HepG2 (cell line): Measurements from ENCODE around the gene SYNE3. TPM values are rescaled to one million over a fixed set of nuclear protein-coding genes. Genes with fewer than 3 reads are reported as not detected.

Experiments used
- ASH2L ChIP-seq: fragments of 300-600, 200-600 bp; sonication (generic); IDR thresholded peaks from 2 replicates; pipeline ENCODE4 v1.7.0; 2017; ENCODE audit warnings: low read depth, mild to moderate bottlenecking, moderate library complexity, mixed read lengths, low read length; ENCODE audit not compliant: insufficient read length
- ATF4 ChIP-seq, 2 experiments: fragments of 450-650 bp in 1 of 2; sonication (generic) in 1 of 2; formaldehyde crosslinking; IDR thresholded peaks; 2 replicates each; pipeline versions ENCODE4 v1.5.0 to v1.8.0; 2020 to 2022; ENCODE audit warnings: mild to moderate bottlenecking in 1 of 2, missing genetic modification reagents in 1 of 2
- ATF5 ChIP-seq: sonication (generic); formaldehyde crosslinking; IDR thresholded peaks from 2 replicates; pipeline ENCODE4 v1.4.0; 2020; ENCODE audit warnings: mild to moderate bottlenecking, low read depth, missing genetic modification reagents
- BRF2 ChIP-seq: sonication (generic); formaldehyde crosslinking; IDR thresholded peaks from 2 replicates; pipeline ENCODE4 v1.8.1; 2022; ENCODE audit warnings: mild to moderate bottlenecking, missing genetic modification reagents
- E2F1 ChIP-seq: sonication (generic); formaldehyde crosslinking; IDR thresholded peaks from 2 replicates; pipeline ENCODE4 v1.5.0; 2020; ENCODE audit warnings: missing genetic modification reagents
- HDAC2 ChIP-seq: sonication (generic); formaldehyde crosslinking; IDR thresholded peaks from 2 replicates; pipeline ENCODE4 v1.4.0; 2020; ENCODE audit warnings: missing genetic modification reagents
- IRF9 ChIP-seq: sonication (generic); formaldehyde crosslinking; IDR thresholded peaks from 2 replicates; pipeline ENCODE4 v1.8.0; 2022; ENCODE audit warnings: missing genetic modification reagents, mild to moderate bottlenecking, borderline replicate concordance
- MBD4 ChIP-seq: IDR thresholded peaks from 2 replicates; pipeline ENCODE4 v1.6.1; 2012; ENCODE audit warnings: low read length, inconsistent platforms, borderline replicate concordance
- MED1 ChIP-seq: sonication (generic); formaldehyde crosslinking; IDR thresholded peaks from 2 replicates; pipeline ENCODE4 v1.4.0; 2020; ENCODE audit warnings: missing genetic modification reagents
- MEIS2 ChIP-seq: sonication (generic); formaldehyde crosslinking; IDR thresholded peaks from 2 replicates; pipeline ENCODE4 v1.9.0; 2021; ENCODE audit warnings: mild to moderate bottlenecking, missing genetic modification reagents
- NR2F1 ChIP-seq, 2 experiments: fragments of 450-650 bp in 1 of 2; formaldehyde crosslinking in 1 of 2; IDR thresholded peaks; 2 replicates each; pipeline versions ENCODE4 v1.5.0 to v1.6.1; 2016 to 2020; ENCODE audit warnings: mild to moderate bottlenecking in 1 of 2, missing compliant biosample characterization in 1 of 2, missing genetic modification reagents in 1 of 2, moderate library complexity in 1 of 2
- PATZ1 ChIP-seq: sonication (generic); formaldehyde crosslinking; IDR thresholded peaks from 2 replicates; pipeline ENCODE4 v1.4.0; 2020; ENCODE audit warnings: missing genetic modification reagents
- PRPF4 ChIP-seq: fragments of 200-400 bp; formaldehyde crosslinking; IDR thresholded peaks from 2 replicates; pipeline ENCODE4 v1.6.1; 2016; ENCODE audit warnings: low read length, low read depth; ENCODE audit not compliant: poor library complexity, severe bottlenecking
- RARA ChIP-seq: IDR thresholded peaks from 2 replicates; pipeline ENCODE4 v1.6.1; 2016; ENCODE audit warnings: missing genetic modification reagents, missing compliant biosample characterization
- RELA ChIP-seq: sonication (generic); formaldehyde crosslinking; IDR thresholded peaks from 2 replicates; pipeline ENCODE4 v1.4.0; 2020; ENCODE audit warnings: missing genetic modification reagents
- SOX6 ChIP-seq, 2 experiments: fragments of 450-650 bp in 1 of 2; sonication (generic) in 1 of 2; formaldehyde crosslinking in 1 of 2; IDR thresholded peaks; 2 replicates each; pipeline versions ENCODE4 v1.4.0 to v1.6.1; 2017 to 2020; ENCODE audit warnings: antibody characterized with exemption in 1 of 2, mild to moderate bottlenecking in 1 of 2, missing genetic modification reagents in 1 of 2
- SP5 ChIP-seq: IDR thresholded peaks from 2 replicates; pipeline ENCODE4 v1.6.1; 2016; ENCODE audit warnings: low read depth, borderline replicate concordance
- ZNF24 ChIP-seq: fragments of 450-650 bp; IDR thresholded peaks from 2 replicates; pipeline ENCODE4 v1.6.1; 2017; ENCODE audit warnings: antibody characterized with exemption, mild to moderate bottlenecking
- ZNF343 ChIP-seq: sonication (generic); formaldehyde crosslinking; IDR thresholded peaks from 2 replicates; pipeline ENCODE4 v1.4.0; 2020; ENCODE audit warnings: mild to moderate bottlenecking, missing genetic modification reagents
- ZNF430 ChIP-seq: sonication (generic); formaldehyde crosslinking; IDR thresholded peaks from 2 replicates; pipeline ENCODE4 v1.9.0; 2021; ENCODE audit warnings: mild to moderate bottlenecking, missing genetic modification reagents
- ZNF776 ChIP-seq: sonication (generic); formaldehyde crosslinking; IDR thresholded peaks from 2 replicates; pipeline ENCODE4 v1.4.0; 2020; ENCODE audit warnings: mild to moderate bottlenecking, missing genetic modification reagents
- polyA plus RNA-seq, 8 experiments: library from polyadenylated mRNA; depleted of rRNA in 3 of 8; stranded (reverse) in 7 of 8; unstranded in 1 of 8; fragments of >200 nt; fragmentation: Illumina TruSeq in 4 of 8; extraction: Trizol in 4 of 8; gene quantifications; 2 replicates each; pipeline versions ENCODE4 v1.2.1 to v1.2.3, GENCODE V29; 2011 to 2016; ENCODE audit warnings: low read depth in 4 of 8, missing spikeins in 1 of 8, mixed read lengths in 1 of 8; ENCODE audit not compliant: insufficient read depth in 1 of 8
- total RNA-seq, 5 experiments: library from RNA; depleted of rRNA; stranded (reverse); fragments of >200 nt; fragmentation: Illumina TruSeq; extraction: Trizol; gene quantifications; 2 replicates each; pipeline ENCODE4 v1.2.3, GENCODE V29; 2016; ENCODE audit warnings: low read depth in 1 of 5

Gene SYNE3
- total and polyA plus RNA-seq, 2 of the 13 experiments (the other 11 are each of a cell fraction or from before 2014, with no cell fraction given) = 7.8 to 8.0 TPM

- no peak for TF ChIP-seq ZNF343 (CRISPR knock-in tag)
- TF ChIP-seq E2F1 (CRISPR knock-in tag) = no peak
- no peak for TF ChIP-seq MEIS2 (CRISPR knock-in tag)
- no peak for TF ChIP-seq MBD4
- TF ChIP-seq BRF2 (CRISPR knock-in tag) = no peak
- TF ChIP-seq SP5 (CRISPR knock-in tag) = no peak
- peak; percentile 22; the same call in 1 of the 2 replicates for TF ChIP-seq PATZ1
- TF ChIP-seq PRPF4 = no peak
- TF ChIP-seq HDAC2 = peak; percentile 26; the same call in 1 of the 2 replicates
- TF ChIP-seq SOX6 (IDR thresholded peaks at IDR 0.05) = no peak
- peak; percentile 34; the same call in 1 of the 2 replicates for TF ChIP-seq SOX6 (CRISPR knock-in tag; IDR thresholded peaks at IDR 0.05)
- TF ChIP-seq ASH2L = no peak
- no peak for TF ChIP-seq ZNF430 (CRISPR knock-in tag)
- TF ChIP-seq RELA = no peak
- peak; percentile 89 for TF ChIP-seq RARA (CRISPR knock-in tag)
- TF ChIP-seq ZNF24 = no peak
- TF ChIP-seq NR2F1 (CRISPR knock-in tag; IDR thresholded peaks at IDR 0.05) = peak; percentile 79; a peak in 3 of 4 replicates
- TF ChIP-seq IRF9 (CRISPR knock-in tag) = no peak
- TF ChIP-seq MED1 (CRISPR knock-in tag) = peak; percentile 82
- no peak for TF ChIP-seq ATF5 (CRISPR knock-in tag)
- peak in 1 of 2 experiments; percentile 50; a peak in 1 of 4 replicates for TF ChIP-seq ATF4 (CRISPR knock-in tag; IDR thresholded peaks at IDR 0.05)
- TF ChIP-seq ZNF776 (CRISPR knock-in tag) = no peak
Measured at GRCh38 chr14:95521001-95521400, 4.6 kb upstream of the SYNE3 start (continued).
